IPS-11a (cell line): ENCODE data around the gene SDCCAG8.

ENCODE experiments used
- H3K4me3 ChIP-seq: one replicate; pipeline ENCODE4 v1.5.1; 2013; ENCODE audit warnings: low read depth, low read length, control low read depth

The SDCCAG8 gene

GRCh38 chr1:243497939-243498681 is 242.3 kb downstream of the SDCCAG8 start:
- H3K4me3 ChIP-seq = no peak overlapping the region

GRCh38 chr1:243499248-243499647 is 243.4 kb downstream of the SDCCAG8 start:
- no peak overlapping the region for H3K4me3 ChIP-seq

GRCh38 chr1:243499711-243500110 is 243.9 kb downstream of the SDCCAG8 start:
- H3K4me3 ChIP-seq = no peak overlapping the region

- H3K4me3 ChIP-seq = no peak overlapping the region
Measured at GRCh38 chr1:243500512-243500911, 244.7 kb downstream of the SDCCAG8 start.

- no peak overlapping the region for H3K4me3 ChIP-seq
Measured at GRCh38 chr1:243501002-243501401, 245.2 kb downstream of the SDCCAG8 start.

- no peak overlapping the region for H3K4me3 ChIP-seq
Measured at GRCh38 chr1:243503155-243503554, 247.3 kb downstream of the SDCCAG8 start.

- no peak overlapping the region for H3K4me3 ChIP-seq
Measured at GRCh38 chr1:243505986-243506689, 250.3 kb downstream of the SDCCAG8 start.

GRCh38 chr1:243507001-243507671 is 251.3 kb downstream of the SDCCAG8 start:
- no peak overlapping the region for H3K4me3 ChIP-seq

GRCh38 chr1:243507672-243508302 is 251.9 kb downstream of the SDCCAG8 start:
- H3K4me3 ChIP-seq = no peak overlapping the region

- no peak overlapping the region for H3K4me3 ChIP-seq
Measured at GRCh38 chr1:243508303-243508713, 252.5 kb downstream of the SDCCAG8 start.

- H3K4me3 ChIP-seq = no peak overlapping the region
Measured at GRCh38 chr1:243508943-243509342, 253.1 kb downstream of the SDCCAG8 start.

GRCh38 chr1:243510928-243511327 is 255.1 kb downstream of the SDCCAG8 start:
- H3K4me3 ChIP-seq = no peak overlapping the region

GRCh38 chr1:243513726-243514491 is 258.1 kb downstream of the SDCCAG8 start:
- no peak overlapping the region for H3K4me3 ChIP-seq

- H3K4me3 ChIP-seq = no peak overlapping the region
Measured at GRCh38 chr1:243514927-243515326, 259.1 kb downstream of the SDCCAG8 start.

- no peak overlapping the region for H3K4me3 ChIP-seq
Measured at GRCh38 chr1:243520831-243521230, 265.0 kb downstream of the SDCCAG8 start.

- H3K4me3 ChIP-seq = no peak overlapping the region
Measured at GRCh38 chr1:243523766-243524165, 267.9 kb downstream of the SDCCAG8 start.

GRCh38 chr1:243525085-243525487 is 269.2 kb downstream of the SDCCAG8 start:
- H3K4me3 ChIP-seq = no peak overlapping the region

GRCh38 chr1:243526180-243526579 is 270.3 kb downstream of the SDCCAG8 start:
- no peak overlapping the region for H3K4me3 ChIP-seq

GRCh38 chr1:243528459-243529121 is 272.7 kb downstream of the SDCCAG8 start:
- no peak overlapping the region for H3K4me3 ChIP-seq

GRCh38 chr1:243529512-243529911 is 273.7 kb downstream of the SDCCAG8 start:
- H3K4me3 ChIP-seq = no peak overlapping the region
